Measurements from ENCODE around the gene MYH9.

MYH9 gene

DNA sequence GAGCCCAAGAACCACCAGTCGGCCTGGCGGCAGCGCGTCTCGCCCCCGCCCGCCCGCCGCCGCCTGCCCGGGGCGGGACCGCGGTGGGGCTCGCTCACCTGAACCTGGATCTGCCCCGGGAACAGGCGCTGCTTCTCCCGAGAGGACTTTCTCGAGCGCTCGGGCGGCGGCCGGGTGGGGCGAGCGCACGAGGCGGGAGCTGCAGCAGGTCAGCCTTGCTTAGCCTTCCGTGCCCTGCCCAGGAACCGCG is 133 bp downstream of the MYH9 start:
- Histone ChIP-seq H3K36me3 (peaks cover 17% of the 10 kb centered on the region), H3K4me2 (peak overlapping the region; percentile 100), H3K4me3 (peak overlapping the region; percentile 95), H3K27ac (peak overlapping the region; percentile 97), H3K9ac (peak overlapping the region; percentile 95), H3K4me1 (peaks cover 73% of the 10 kb centered on the region), H4K20me1 (peaks cover 51% of the 10 kb centered on the region), H3K27me3 (no peaks in the 10 kb centered on the region), H3K9me3 (no peaks in the 10 kb centered on the region)
- TF ChIP-seq Cebpa-rat (IDR thresholded peaks at IDR 0.05): no peak

DNA sequence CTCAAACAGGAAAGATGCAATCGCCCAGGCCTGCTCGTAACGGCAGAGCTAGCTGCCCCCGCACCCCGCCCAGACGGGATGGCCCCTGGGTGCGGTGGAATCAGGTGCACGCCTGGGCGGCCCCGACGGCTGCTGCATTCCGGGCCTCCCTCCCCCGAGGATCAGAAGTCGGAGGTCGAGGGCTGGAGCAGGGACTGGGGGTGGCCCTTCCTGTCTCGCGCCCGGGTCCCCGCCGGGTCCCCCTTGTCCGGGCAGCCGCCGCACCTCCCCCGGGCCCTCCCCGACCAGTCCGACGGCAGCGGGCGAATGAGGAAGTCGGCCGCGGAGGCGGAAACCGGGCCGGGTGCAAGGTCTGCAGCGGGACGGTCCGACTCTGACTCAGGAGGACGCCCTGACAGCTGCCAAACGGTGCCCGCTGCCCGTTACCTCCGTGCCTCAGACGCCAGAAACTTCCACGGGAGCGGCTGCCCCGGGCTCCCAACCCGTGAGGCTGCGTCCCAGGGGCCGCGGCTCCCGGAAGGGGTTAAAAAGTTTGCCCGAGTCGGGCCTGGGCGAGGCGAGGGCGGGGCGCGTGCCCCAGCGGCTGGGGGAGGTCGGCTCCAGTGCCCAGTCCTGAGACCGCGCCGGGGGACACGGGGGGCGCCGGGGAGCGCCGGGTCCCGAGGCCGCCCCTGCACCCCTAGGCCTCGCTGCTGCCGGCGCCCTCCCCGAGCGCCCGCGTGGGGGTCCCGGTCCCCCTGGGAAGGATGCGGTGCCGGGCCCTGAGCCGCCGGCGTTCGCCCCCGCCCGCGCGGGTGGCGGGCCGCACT is 663 bp downstream of the MYH9 start:
- peaks cover 76% of the 10 kb centered on the region for H3K4me1 ChIP-seq
- peak overlapping the region; percentile 97 for H3K27ac ChIP-seq
- peaks cover 56% of the 10 kb centered on the region for H4K20me1 ChIP-seq

DNA sequence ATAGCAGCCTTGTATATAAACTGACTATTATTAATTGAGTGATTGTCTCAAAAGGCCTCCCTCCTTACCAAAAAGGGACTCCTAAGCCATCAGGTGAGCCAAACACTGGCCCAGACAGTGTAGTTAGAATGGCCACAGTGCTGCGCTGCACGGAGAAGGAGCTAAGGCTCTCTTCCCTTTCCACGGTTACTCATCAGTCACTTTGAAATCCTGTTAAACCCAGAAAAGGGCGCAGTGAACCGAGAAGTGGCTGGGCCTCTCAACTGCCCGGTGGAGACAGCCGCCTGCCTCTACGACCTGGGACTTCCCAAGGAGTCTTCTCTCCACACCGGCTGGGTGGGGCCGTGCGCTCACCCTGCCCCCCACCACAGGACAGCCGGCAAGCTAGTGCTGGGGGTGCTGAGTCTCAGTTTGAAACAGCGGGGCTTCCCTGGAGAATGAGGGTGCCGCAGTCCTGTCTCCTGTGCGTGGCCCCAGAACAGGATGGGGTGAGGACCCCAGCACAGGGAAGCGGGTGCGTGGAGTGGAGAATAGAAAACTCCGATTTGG is 1.3 kb downstream of the MYH9 start:
- Histone ChIP-seq H3K27me3 (no peaks in the 10 kb centered on the region), H3K4me3 (peak overlapping the region; percentile 95), H3K9me3 (no peaks in the 10 kb centered on the region), H3K9ac (peak overlapping the region; percentile 95), H3K27ac (peak overlapping the region; percentile 97), H3K4me2 (peak overlapping the region; percentile 100), H3K4me1 (peaks cover 77% of the 10 kb centered on the region), H4K20me1 (peaks cover 63% of the 10 kb centered on the region), H3K36me3 (peaks cover 23% of the 10 kb centered on the region)
- TF ChIP-seq Cebpa-rat (IDR thresholded peaks at IDR 0.05): no peak

More for the DNA sequence above, 663 bp downstream of the MYH9 start:
- no peak for TF ChIP-seq Cebpa-rat (IDR thresholded peaks at IDR 0.05)
- Histone ChIP-seq H3K4me2 (peak overlapping the region; percentile 100), H3K27me3 (no peaks in the 10 kb centered on the region), H3K9me3 (no peaks in the 10 kb centered on the region), H3K36me3 (peaks cover 17% of the 10 kb centered on the region), H3K9ac (peak overlapping the region; percentile 95), H3K4me3 (peak overlapping the region; percentile 95)

DNA sequence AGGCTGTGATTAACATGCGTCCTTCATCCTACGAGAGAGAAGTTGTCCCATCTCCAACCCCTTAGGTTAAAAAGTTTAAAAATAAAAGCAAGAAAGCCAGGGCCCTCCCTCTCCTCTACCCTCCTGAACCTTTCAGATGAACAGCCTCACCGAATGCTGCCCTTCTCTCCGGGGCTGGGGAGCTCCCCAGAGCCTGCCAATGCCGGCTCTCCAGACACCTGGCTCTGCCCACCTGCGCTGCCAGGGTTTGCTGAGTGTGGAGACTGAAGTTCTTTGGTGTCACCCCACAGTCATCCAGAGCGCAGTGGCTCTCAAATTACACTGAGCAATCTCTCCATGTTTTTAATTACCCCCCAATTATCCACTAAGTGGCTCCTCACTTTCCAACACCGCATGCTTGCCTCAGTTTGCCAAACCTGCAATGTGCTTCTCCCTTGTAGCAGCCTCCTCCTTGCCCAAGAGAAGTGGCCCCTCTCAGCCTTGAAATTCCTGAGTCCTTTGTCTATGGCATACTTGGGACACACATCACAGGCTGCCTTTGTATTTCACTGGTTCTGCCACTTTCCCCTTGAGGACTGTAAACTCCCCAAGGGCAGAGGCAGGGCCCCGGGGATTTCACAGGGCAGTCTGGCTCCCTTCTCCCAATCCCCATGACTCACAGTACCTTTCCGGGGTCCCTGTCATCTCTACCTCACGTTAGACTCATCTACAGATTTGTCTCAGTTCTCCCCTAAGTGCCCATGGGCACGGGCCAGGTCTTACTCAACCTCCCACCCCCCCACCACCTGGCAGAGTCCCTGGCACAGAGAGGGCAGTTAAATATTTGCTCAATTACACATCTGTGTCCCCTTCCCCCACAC is 2.0 kb downstream of the MYH9 start:
- no peaks in the 10 kb centered on the region for H3K27me3 ChIP-seq
- H3K27ac ChIP-seq: peak overlapping the region; percentile 97
- no peak for TF ChIP-seq Cebpa-rat (IDR thresholded peaks at IDR 0.05)
- no peaks in the 10 kb centered on the region for H3K9me3 ChIP-seq
- peak overlapping the region; percentile 95 for H3K9ac ChIP-seq
- peaks cover 70% of the 10 kb centered on the region for H4K20me1 ChIP-seq
- H3K4me2 ChIP-seq: peak overlapping the region; percentile 100
- H3K4me1 ChIP-seq: peaks cover 77% of the 10 kb centered on the region
- peak overlapping the region; percentile 95 for H3K4me3 ChIP-seq
- peaks cover 28% of the 10 kb centered on the region for H3K36me3 ChIP-seq

DNA sequence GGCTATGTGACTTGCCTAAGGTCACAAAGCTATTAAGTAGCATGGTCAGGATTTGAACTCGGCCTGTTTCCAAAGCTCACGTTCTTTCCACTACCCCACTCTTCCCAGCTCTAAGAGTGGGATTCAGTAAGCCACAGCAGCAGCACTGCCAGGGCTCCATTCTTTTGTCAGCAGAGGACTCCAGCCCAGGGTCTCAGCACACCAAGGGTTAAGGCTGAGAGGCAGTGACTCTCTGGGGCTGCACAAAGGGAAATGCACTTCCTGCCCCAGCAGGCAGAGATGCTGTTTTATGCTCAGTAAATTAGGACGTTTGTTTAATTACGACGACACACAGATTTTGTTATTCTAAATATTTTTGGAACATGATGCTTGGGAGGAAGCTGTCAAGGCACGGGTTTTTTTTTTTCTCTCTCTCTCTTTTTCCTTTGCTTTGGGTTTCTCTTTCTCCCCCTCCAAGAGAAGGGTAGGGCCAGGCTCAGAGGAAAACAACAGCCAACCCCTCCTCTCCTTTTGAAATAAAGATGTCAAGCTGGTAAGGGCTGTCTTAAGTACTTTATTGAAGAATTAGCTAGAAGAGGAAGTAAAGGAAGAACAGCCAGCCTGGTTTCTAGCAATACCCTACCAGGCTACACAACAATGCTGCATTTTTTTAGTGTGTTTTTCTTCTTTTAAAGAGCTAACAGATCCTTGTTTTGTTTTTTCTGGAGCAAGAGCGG is 2.8 kb downstream of the MYH9 start:
- peak overlapping the region; percentile 97 for H3K27ac ChIP-seq
- peaks cover 78% of the 10 kb centered on the region for H4K20me1 ChIP-seq
- H3K4me1 ChIP-seq: peaks cover 77% of the 10 kb centered on the region
- H3K27me3 ChIP-seq: no peaks in the 10 kb centered on the region
- peak overlapping the region; percentile 100 for H3K4me2 ChIP-seq
- peak overlapping the region; percentile 95 for H3K4me3 ChIP-seq
- H3K36me3 ChIP-seq: peaks cover 28% of the 10 kb centered on the region
- H3K9ac ChIP-seq: peak overlapping the region; percentile 95
- no peak for TF ChIP-seq Cebpa-rat (IDR thresholded peaks at IDR 0.05)
- no peaks in the 10 kb centered on the region for H3K9me3 ChIP-seq

DNA sequence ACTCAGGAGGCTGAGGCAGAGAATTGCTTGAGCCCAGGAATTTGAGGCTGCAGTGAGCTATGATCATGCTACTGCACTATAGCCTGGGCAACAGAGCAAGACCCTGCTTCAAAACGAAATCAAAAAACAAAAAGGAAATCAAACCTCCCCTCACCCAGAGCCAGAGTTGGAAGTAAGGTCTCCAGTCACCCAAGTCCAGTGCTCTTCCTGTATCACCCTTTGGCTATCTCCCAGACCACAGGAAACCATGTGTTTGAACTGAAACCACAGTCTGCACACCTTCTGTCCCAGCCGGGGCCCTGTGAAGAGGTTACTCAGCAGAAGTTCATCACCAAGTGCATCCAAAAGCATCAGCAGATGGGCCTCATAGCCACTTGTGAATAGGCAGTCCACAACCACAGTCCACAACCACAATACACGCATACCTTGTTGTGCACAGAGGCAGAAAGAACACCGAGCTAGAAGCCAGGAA is 4.6 kb downstream of the MYH9 start:
- H3K4me1 ChIP-seq: peaks cover 77% of the 10 kb centered on the region
- H3K9me3 ChIP-seq: no peaks in the 10 kb centered on the region
- H3K4me2 ChIP-seq: peak overlapping the region; percentile 100

DNA sequence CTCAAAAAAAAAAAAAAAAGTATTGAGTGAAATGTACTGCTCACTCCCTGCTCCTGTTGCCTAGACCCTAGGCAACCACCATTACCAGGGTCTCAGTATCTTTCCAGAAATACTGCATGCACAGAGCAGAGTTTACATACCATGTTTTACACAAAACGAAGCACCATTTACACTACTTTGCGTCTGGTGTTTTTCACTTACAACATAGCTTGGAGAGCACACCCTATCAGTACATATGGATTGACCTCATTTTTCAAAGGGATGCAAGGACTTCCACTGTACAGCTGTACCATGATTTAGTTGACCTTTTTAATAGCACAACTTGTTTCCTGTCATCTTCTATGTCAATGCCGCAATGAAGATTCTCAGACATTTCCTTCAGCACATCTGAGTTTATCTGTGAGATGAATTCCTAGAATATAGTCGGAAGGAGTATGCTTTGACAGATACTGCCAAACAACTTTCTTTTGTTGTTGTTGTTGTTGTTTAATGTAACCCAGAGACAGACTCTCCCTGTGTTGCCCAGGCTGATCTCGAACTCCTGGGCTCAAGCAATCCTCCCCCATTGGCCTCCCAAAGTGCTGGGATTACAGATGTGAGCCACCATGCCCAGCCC is 6.1 kb downstream of the MYH9 start:
- Histone ChIP-seq H3K4me1 (peaks cover 92% of the 10 kb centered on the region), H3K9ac (peak overlapping the region; percentile 21; the same call in 1 of the 2 replicates), H3K9me3 (no peaks in the 10 kb centered on the region), H3K4me3 (no peak overlapping the region), H4K20me1 (peaks cover 100% of the 10 kb centered on the region), H3K4me2 (peak overlapping the region; percentile 100), H3K27ac (peak overlapping the region; percentile 1; the same call in 1 of the 2 replicates), H3K36me3 (peaks cover 34% of the 10 kb centered on the region), H3K27me3 (no peaks in the 10 kb centered on the region)
- TF ChIP-seq Cebpa-rat (IDR thresholded peaks at IDR 0.05): no peak

More for the DNA sequence above, 4.6 kb downstream of the MYH9 start:
- Histone ChIP-seq H3K9ac (peak overlapping the region; percentile 34; the same call in 1 of the 2 replicates), H3K27me3 (no peaks in the 10 kb centered on the region), H3K36me3 (peaks cover 34% of the 10 kb centered on the region), H4K20me1 (peaks cover 96% of the 10 kb centered on the region), H3K27ac (peak overlapping the region; percentile 35), H3K4me3 (peak overlapping the region; percentile 43)
- no peak for TF ChIP-seq Cebpa-rat (IDR thresholded peaks at IDR 0.05)

DNA sequence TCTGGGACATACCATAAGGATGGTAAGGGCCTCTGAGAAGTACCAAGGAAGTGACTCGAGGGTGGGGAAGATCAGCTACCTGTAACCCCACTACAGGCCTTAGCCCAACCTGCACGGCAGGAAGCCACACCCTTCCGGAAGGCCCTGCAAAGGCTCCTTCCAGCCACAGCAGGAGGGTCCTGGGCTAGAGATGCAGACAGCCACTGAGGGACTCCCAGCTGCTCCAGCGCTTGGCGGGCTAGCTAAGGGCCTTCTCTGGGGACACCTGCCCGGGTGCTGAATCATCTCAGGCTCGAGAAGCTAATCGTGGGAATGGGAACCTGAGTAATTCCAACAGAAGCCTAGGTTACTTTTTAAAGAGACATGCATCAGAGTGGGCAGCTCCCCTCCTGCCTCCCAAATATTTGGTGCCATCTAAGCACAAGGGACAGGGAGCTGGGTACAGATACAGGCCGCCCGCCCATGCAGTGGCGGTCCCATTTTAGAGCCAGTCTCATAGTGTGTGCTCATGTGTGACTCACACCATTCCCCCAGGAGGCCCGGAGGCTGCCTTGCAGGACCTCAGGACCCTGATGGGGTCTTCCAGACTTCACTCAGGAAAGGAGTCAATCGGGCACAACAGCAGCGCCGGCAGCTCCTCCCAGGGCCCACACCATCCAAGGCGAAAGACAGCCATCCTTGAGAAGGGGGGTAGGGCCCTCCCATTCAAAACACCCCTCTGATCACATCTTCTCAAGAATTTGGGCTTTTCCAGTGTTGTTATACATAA is 8.0 kb downstream of the MYH9 start:
- H3K9ac ChIP-seq: peak overlapping the region; percentile 58; the same call in 1 of the 2 replicates
- no peaks in the 10 kb centered on the region for H3K9me3 ChIP-seq
- peaks cover 99% of the 10 kb centered on the region for H3K4me1 ChIP-seq
- TF ChIP-seq Cebpa-rat (IDR thresholded peaks at IDR 0.05): no peak
- peaks cover 100% of the 10 kb centered on the region for H4K20me1 ChIP-seq
- peaks cover 51% of the 10 kb centered on the region for H3K36me3 ChIP-seq
- peak overlapping the region; percentile 74 for H3K27ac ChIP-seq
- peak overlapping the region; percentile 50 for H3K4me3 ChIP-seq
- peak overlapping the region; percentile 100 for H3K4me2 ChIP-seq
- no peaks in the 10 kb centered on the region for H3K27me3 ChIP-seq
